Prostate gland (tissue), 2 donors: ENCODE data around the gene TLCD3B. TPM values are rescaled to one million over a fixed set of nuclear protein-coding genes. Genes with fewer than 3 reads are reported as not detected.

ENCODE experiments used
- DNase-seq: peaks from one replicate; pipeline ENCODE4 v3.0.0-alpha.2; 2019; ENCODE audit warnings: low spot score
- H3K27ac ChIP-seq, 2 donors: fragments of 200-600 bp; sonication (generic); 2 replicates each; pipeline ENCODE4 v1.5.1; 2017 to 2019
- H3K27me3 ChIP-seq: fragments of 200-600 bp; sonication (generic); replicated peaks from 2 replicates; pipeline ENCODE4 v1.5.1; 2019; ENCODE audit not compliant: insufficient read depth
- H3K36me3 ChIP-seq, 2 donors: fragments of 200-600 bp; sonication (generic); 1 replicate in 1 of 2; 2 replicates in 1 of 2; pipeline versions ENCODE4 v1.5.1 to v1.8.1; 2017 to 2019
- H3K4me1 ChIP-seq: fragments of 200-600 bp; sonication (generic); replicated peaks from 2 replicates; pipeline ENCODE4 v1.5.1; 2019
- H3K4me3 ChIP-seq, 2 donors: fragments of 200-600 bp; sonication (generic); 2 replicates each; pipeline ENCODE4 v1.5.1; 2017 to 2019
- H3K9me3 ChIP-seq: fragments of 200-600 bp; sonication (generic); 2 replicates; pipeline ENCODE4 v1.5.1; 2017
- CTCF ChIP-seq, 4 experiments: fragments of 200-600 bp in 2 of 4; fragments of 450-650 bp in 2 of 4; sonication (generic) in 2 of 4; IDR thresholded peaks; 1 replicate in 3 of 4; 2 replicates in 1 of 4; pipeline ENCODE4 v1.5.1; 2016 to 2019; ENCODE audit warnings: antibody characterized with exemption in 4 of 4, mild to moderate bottlenecking in 2 of 4, moderate library complexity in 2 of 4
- POLR2A ChIP-seq: fragments of 450-650 bp; IDR thresholded peaks from one replicate; pipeline ENCODE4 v1.6.1; 2016; ENCODE audit warnings: antibody characterized with exemption, mild to moderate bottlenecking
- POLR2AphosphoS5 ChIP-seq: sonication (generic); formaldehyde crosslinking; IDR thresholded peaks from one replicate; pipeline ENCODE4 v1.6.1; 2017; ENCODE audit warnings: antibody characterized with exemption
- WGBS: methylation state at CpG from one replicate; pipeline ENCODE4 v1.1.5; 2018; 5-methylcytosine and 5-hydroxymethylcytosine counted together
- intact Hi-C: fragments of 100-400 bp; cut with DNase I; formaldehyde crosslinking; loops from one replicate; pipeline ENCODE4 v1.14.2; 2022
- total RNA-seq, 2 donors: library from RNA; depleted of rRNA; stranded (reverse); fragments of >200 nt; gene quantifications; one replicate each; pipeline ENCODE4 v1.1.0, GENCODE V29; 2016

Gene TLCD3B
- total RNA-seq, 2 donors from 2014 or later: 0.46 to 17.2 TPM

- no peaks in the 10 kb centered on the region for H3K9me3 ChIP-seq
- TF ChIP-seq POLR2A: no peak
- TF ChIP-seq POLR2AphosphoS5: no peak
- TF ChIP-seq CTCF (IDR thresholded peaks at IDR 0.05): no peak
- peaks cover 0 to 2% of the 10 kb centered on the region in 2 donors for H3K36me3 ChIP-seq
- H3K4me1 ChIP-seq: peaks cover 10% of the 10 kb centered on the region
- peak overlapping the region; percentile 94 to 95 for H3K27ac ChIP-seq
- H3K4me3 ChIP-seq: peak overlapping the region; percentile 68 to 78
- WGBS: 8% methylated on average over 23 of the region's 24 CpGs
- H3K27me3 ChIP-seq: no peaks in the 10 kb centered on the region
- intact Hi-C loops: loop anchor here (5.0 to 10.0 kb wide), 2 partner anchors 70 to 182 kb away; partner anchors contain the start of genes KCTD13 and PRRT2
- no peak for DNase-seq
Observed at GRCh38 chr16:29994600-29995323, 36.3 kb downstream of the TLCD3B start.

- no peak for TF ChIP-seq CTCF (IDR thresholded peaks at IDR 0.05)
- TF ChIP-seq POLR2A: no peak
- no peak for TF ChIP-seq POLR2AphosphoS5
- Histone ChIP-seq H3K27me3 (no peaks in the 10 kb centered on the region), H3K36me3 (peaks cover 0 to 6% of the 10 kb centered on the region in 2 donors), H3K27ac (no peak overlapping the region), H3K9me3 (no peaks in the 10 kb centered on the region), H3K4me1 (peaks cover 10% of the 10 kb centered on the region), H3K4me3 (no peak overlapping the region)
- intact Hi-C loops: loop anchor here (10.0 kb wide), 1 partner anchor 69 kb away; the partner anchor contains the start of gene KCTD13
- 81% methylated on average over 9 of the region's 9 CpGs for WGBS
- no peak for DNase-seq
Observed at GRCh38 chr16:29993903-29994599, 37.0 kb downstream of the TLCD3B start.

- WGBS: 87% methylated on average over 25 of the region's 25 CpGs
- intact Hi-C loops: loop anchor here (10.0 kb wide), 1 partner anchor 69 kb away; the partner anchor contains the start of gene KCTD13
- H3K4me3 ChIP-seq: no peak overlapping the region
- no peak for DNase-seq
- no peaks in the 10 kb centered on the region for H3K9me3 ChIP-seq
- peaks cover 10% of the 10 kb centered on the region for H3K4me1 ChIP-seq
- H3K36me3 ChIP-seq: peaks cover 0 to 6% of the 10 kb centered on the region in 2 donors
- no peak for TF ChIP-seq POLR2A
- no peak for TF ChIP-seq POLR2AphosphoS5
- no peak for TF ChIP-seq CTCF (IDR thresholded peaks at IDR 0.05)
- no peak overlapping the region for H3K27ac ChIP-seq
- no peaks in the 10 kb centered on the region for H3K27me3 ChIP-seq
Observed at GRCh38 chr16:29993191-29993902, 37.7 kb downstream of the TLCD3B start.

- H3K9me3 ChIP-seq: no peaks in the 10 kb centered on the region
- peaks cover 0 to 11% of the 10 kb centered on the region in 2 donors for H3K36me3 ChIP-seq
- no peak for DNase-seq
- H3K4me1 ChIP-seq: peaks cover 10% of the 10 kb centered on the region
- TF ChIP-seq POLR2AphosphoS5 (no peak), POLR2A (no peak), CTCF (IDR thresholded peaks at IDR 0.05) (no peak)
- H3K27ac ChIP-seq: no peak overlapping the region
- intact Hi-C loops: loop anchor here (10.0 kb wide), 1 partner anchor 68 kb away; the partner anchor contains the start of gene KCTD13
- no peak overlapping the region for H3K4me3 ChIP-seq
- no peaks in the 10 kb centered on the region for H3K27me3 ChIP-seq
- WGBS: 47% methylated on average over 7 of the region's 7 CpGs
Observed at GRCh38 chr16:29992344-29992967, 38.6 kb downstream of the TLCD3B start.
